GM12878 (cell line): Measurements from ENCODE around the gene SERPINF2. TPM values are rescaled to one million over a fixed set of nuclear protein-coding genes. Genes with fewer than 3 reads are reported as not detected.

Source experiments
- BACH1 ChIP-seq: fragments of 450-650 bp; IDR thresholded peaks from 2 replicates; pipeline ENCODE4 v1.6.1; 2017; ENCODE audit warnings: mild to moderate bottlenecking, borderline replicate concordance
- BCLAF1 ChIP-seq: fragments of 450-650 bp; IDR thresholded peaks from 2 replicates; pipeline ENCODE4 v1.6.1; 2017; ENCODE audit warnings: antibody characterized with exemption, mild to moderate bottlenecking, moderate library complexity
- CBX3 ChIP-seq: fragments of 200-600 bp; sonication (generic); IDR thresholded peaks from 2 replicates; pipeline ENCODE4 v1.6.1; 2016; ENCODE audit warnings: low read depth, borderline replicate concordance
- CEBPB ChIP-seq, 2 experiments: fragments of 150-350 bp in 1 of 2; IDR thresholded peaks; 2 replicates each; pipeline ENCODE4 v1.6.1; 2012 to 2014; ENCODE audit warnings: low read depth in 2 of 2, low read length in 2 of 2, borderline replicate concordance in 1 of 2, inconsistent platforms in 1 of 2
- E4F1 ChIP-seq: fragments of 450-650 bp; IDR thresholded peaks from 2 replicates; pipeline ENCODE4 v1.6.1; 2018; ENCODE audit warnings: borderline replicate concordance, mild to moderate bottlenecking; ENCODE audit not compliant: partially characterized antibody
- JUNB ChIP-seq: IDR thresholded peaks from 2 replicates; pipeline ENCODE4 v1.6.1; 2016; ENCODE audit warnings: antibody characterized with exemption, mild to moderate bottlenecking
- MXI1 ChIP-seq: fragments of 150-350 bp; IDR thresholded peaks from 2 replicates; pipeline ENCODE4 v1.6.1; 2011; ENCODE audit warnings: low read depth, mild to moderate bottlenecking, inconsistent platforms, low read length, improper control_type of control experiment
- NRF1 ChIP-seq: conservative IDR thresholded peaks from 2 replicates; pipeline ENCODE4 v1.6.1; 2011; ENCODE audit warnings: mild to moderate bottlenecking, low read depth, low read length, improper control_type of control experiment
- POU2F2 ChIP-seq: IDR thresholded peaks from 3 replicates; pipeline ENCODE4 v1.6.1; 2011; ENCODE audit warnings: low read depth, mild to moderate bottlenecking, low read length, borderline replicate concordance
- REST ChIP-seq: IDR thresholded peaks from 2 replicates; pipeline ENCODE4 v1.6.1; 2012; ENCODE audit warnings: mild to moderate bottlenecking, low read depth, low read length
- SIX5 ChIP-seq: IDR thresholded peaks from 2 replicates; pipeline ENCODE4 v1.6.1; 2011; ENCODE audit warnings: mild to moderate bottlenecking, low read depth, low read length, moderate library complexity; ENCODE audit not compliant: severe bottlenecking
- SREBF1 ChIP-seq: IDR thresholded peaks from 2 replicates; pipeline ENCODE4 v1.6.1; 2012; ENCODE audit warnings: mild to moderate bottlenecking, low read length
- ZNF207 ChIP-seq: fragments of 450-650 bp; IDR thresholded peaks from 2 replicates; pipeline ENCODE4 v1.6.1; 2014; ENCODE audit warnings: antibody characterized with exemption, mild to moderate bottlenecking, borderline replicate concordance
- ZNF24 ChIP-seq: fragments of 450-650 bp; IDR thresholded peaks from 2 replicates; pipeline ENCODE4 v1.6.1; 2017; ENCODE audit warnings: antibody characterized with exemption, mild to moderate bottlenecking
- ZZZ3 ChIP-seq: IDR thresholded peaks from 2 replicates; pipeline ENCODE4 v1.6.1; 2011; ENCODE audit warnings: low read depth; ENCODE audit not compliant: control insufficient read depth, insufficient read length
- polyA plus RNA-seq, 11 experiments: library from polyadenylated mRNA; depleted of rRNA in 4 of 11; unstranded in 6 of 11; stranded (reverse) in 5 of 11; fragments of >200 nt; fragmentation: Nextera tagmentation in 4 of 11; fragmentation: Illumina TruSeq in 1 of 11; extraction: Ambion mirVana in 4 of 11; extraction: Trizol in 1 of 11; gene quantifications; 1 replicate in 1 of 11; 2 replicates in 10 of 11; pipeline versions ENCODE4 v1.2.1 to v1.2.3, GENCODE V29; 2011 to 2016; ENCODE audit warnings: inconsistent platforms in 2 of 11, missing spikeins in 2 of 11, low read depth in 1 of 11
- total RNA-seq, 4 experiments: library from RNA; depleted of rRNA in 3 of 4; stranded (reverse); fragments of >200 nt in 3 of 4; fragmentation: Illumina TruSeq in 1 of 4; extraction: Trizol in 1 of 4; gene quantifications; 2 replicates each; pipeline versions ENCODE4 v1.2.1 to v1.2.3, GENCODE V29; 2013 to 2021
- TF ChIP-seq, protein P1 (sequence below): fragments of 450-650 bp; formaldehyde crosslinking; IDR thresholded peaks from 2 replicates; pipeline ENCODE4 v1.4.0; 2022; ENCODE audit warnings: mild to moderate bottlenecking, moderate library complexity

Gene SERPINF2
- total and polyA plus RNA-seq, 10 of the 15 experiments (the other 5 are each of a cell fraction or from before 2014, with no cell fraction given), result 0.04 to 0.21 (median 0.12) TPM; not detected in 6

DNA sequence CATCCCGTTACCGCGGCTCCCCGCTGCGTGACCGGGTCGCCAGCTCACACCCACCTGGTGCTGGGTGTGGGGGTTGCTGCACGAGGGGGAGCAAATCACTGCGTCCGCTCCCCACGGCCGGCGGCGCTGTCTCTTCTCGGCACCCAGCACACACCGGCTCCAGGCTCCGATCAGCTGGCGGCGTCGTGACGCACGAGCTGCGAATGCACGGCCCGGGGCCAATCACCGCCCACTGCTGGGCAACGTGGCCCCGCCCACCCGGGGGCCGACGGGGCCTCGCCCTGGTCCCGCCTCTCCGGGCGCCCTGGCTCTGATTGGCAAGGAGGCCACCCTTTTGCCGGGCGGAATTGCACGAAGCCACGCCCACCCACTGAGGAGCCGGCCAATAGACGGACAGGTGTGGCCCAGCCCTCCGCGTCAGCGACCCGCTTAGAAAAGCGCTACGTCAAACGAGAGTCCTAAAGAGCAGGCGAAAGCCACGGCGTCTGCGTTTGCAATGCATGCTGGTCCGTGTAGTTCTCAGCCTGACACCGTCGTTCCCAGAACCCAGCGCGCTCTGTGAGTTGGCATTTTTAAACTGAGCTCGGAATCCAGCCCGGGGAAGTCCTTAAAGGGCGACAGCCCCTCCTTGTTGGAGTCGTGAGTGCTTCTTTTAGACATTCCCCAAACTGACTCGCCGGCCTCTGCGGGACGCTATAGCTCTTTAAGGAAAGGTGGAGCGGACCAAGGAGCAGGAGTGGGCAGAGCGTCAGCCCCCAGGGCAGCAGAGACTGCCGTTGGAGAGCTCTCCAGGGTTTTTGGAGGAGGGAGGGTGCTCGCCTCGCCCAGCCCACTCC, 26.4 kb upstream of the SERPINF2 start (continued):
- TF ChIP-seq REST, result no peak
- no peak for TF ChIP-seq BCLAF1
- TF ChIP-seq E4F1, result peak; percentile 16
- no peak for TF ChIP-seq CBX3
- peak; percentile 11; the same call in 1 of the 2 replicates for TF ChIP-seq SREBF1
- peak; percentile 83 for TF ChIP-seq SIX5
- TF ChIP-seq JUNB, result no peak
- peak; percentile 97 for TF ChIP-seq BACH1
- TF ChIP-seq, protein P1, sequence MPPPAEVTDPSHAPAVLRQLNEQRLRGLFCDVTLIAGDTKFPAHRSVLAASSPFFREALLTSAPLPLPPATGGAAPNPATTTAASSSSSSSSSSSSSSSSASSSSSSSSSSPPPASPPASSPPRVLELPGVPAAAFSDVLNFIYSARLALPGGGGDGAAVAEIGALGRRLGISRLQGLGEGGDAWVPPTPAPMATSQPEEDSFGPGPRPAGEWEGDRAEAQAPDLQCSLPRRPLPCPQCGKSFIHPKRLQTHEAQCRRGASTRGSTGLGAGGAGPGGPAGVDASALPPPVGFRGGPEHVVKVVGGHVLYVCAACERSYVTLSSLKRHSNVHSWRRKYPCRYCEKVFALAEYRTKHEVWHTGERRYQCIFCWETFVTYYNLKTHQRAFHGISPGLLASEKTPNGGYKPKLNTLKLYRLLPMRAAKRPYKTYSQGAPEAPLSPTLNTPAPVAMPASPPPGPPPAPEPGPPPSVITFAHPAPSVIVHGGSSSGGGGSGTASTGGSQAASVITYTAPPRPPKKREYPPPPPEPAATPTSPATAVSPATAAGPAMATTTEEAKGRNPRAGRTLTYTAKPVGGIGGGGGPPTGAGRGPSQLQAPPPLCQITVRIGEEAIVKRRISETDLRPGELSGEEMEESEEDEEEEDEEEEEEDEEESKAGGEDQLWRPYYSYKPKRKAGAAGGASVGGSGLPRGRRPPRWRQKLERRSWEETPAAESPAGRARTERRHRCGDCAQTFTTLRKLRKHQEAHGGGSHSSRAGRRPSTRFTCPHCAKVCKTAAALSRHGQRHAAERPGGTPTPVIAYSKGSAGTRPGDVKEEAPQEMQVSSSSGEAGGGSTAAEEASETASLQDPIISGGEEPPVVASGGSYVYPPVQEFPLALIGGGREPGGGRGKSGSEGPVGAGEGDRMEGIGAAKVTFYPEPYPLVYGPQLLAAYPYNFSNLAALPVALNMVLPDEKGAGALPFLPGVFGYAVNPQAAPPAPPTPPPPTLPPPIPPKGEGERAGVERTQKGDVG (CRISPR knock-in tag), result no peak
- TF ChIP-seq MXI1, result peak; percentile 85
- TF ChIP-seq NRF1, result no peak; the same call in 1 of the 2 replicates
- TF ChIP-seq ZNF207, result peak; percentile 95
- peak; percentile 81; the same call in 1 of the 3 replicates for TF ChIP-seq POU2F2
- no peak for TF ChIP-seq CEBPB (IDR thresholded peaks at IDR 0.05; ENCODE audit: borderline replicate concordance in 1 of 2, low read depth in 2 of 2, low read length in 2 of 2)
- TF ChIP-seq ZNF24, result no peak
- TF ChIP-seq ZZZ3, result no peak
